Subcutaneous adipose tissue (tissue), 4 donors: ENCODE measurements around the gene PLPP3. TPM values are rescaled to one million over a fixed set of nuclear protein-coding genes. Genes with fewer than 3 reads are reported as not detected.

Source experiments
- total RNA-seq, 4 donors: library from RNA; depleted of rRNA; stranded (reverse); fragments of >200 nt; gene quantifications; one replicate each; pipeline ENCODE4 v1.1.0, GENCODE V29; 2016
- TF ChIP-seq, protein P1 (sequence below): fragments of 450-650 bp; IDR thresholded peaks from one replicate; pipeline ENCODE4 v1.5.1; 2016; ENCODE audit warnings: low read depth, mild to moderate bottlenecking, control low read depth, antibody characterized with exemption, moderate library complexity

Gene PLPP3
- total RNA-seq, 4 donors from 2014 or later, result 149 to 309 (median 238) TPM

DNA sequence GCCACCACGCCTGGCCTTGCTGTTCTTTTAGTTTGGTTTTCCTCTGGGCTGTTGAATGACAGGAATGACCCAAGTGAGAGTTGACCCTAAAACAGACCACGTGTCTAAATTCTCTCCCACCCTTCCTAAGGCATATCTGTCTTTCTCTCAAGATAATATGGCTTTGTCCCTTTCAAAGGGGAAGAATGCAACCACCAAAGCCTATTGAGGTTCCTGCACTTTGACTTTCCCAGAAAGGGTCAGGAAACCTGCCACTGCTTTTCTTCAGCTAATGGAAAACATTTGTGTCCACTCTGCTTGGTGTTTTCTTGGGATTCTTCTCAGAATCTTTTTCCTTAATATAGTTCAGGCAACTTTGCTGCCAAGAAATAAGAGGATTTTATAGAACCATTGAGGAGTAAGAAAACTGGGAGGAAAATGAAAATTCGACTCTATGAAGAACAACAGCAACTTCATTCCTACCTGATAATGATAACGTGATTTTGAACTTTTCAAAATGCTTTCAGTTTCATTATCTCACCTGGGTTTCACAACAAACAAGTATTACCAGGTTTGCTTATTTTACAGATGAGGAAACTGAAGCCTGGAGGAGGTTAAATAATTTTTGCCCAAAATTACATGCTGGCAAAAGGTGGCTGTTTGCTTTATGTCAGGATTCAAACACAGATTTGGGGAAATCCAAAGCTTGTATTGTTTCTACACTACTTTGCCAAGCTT, 6.9 kb downstream of the PLPP3 start:
- TF ChIP-seq, protein P1, sequence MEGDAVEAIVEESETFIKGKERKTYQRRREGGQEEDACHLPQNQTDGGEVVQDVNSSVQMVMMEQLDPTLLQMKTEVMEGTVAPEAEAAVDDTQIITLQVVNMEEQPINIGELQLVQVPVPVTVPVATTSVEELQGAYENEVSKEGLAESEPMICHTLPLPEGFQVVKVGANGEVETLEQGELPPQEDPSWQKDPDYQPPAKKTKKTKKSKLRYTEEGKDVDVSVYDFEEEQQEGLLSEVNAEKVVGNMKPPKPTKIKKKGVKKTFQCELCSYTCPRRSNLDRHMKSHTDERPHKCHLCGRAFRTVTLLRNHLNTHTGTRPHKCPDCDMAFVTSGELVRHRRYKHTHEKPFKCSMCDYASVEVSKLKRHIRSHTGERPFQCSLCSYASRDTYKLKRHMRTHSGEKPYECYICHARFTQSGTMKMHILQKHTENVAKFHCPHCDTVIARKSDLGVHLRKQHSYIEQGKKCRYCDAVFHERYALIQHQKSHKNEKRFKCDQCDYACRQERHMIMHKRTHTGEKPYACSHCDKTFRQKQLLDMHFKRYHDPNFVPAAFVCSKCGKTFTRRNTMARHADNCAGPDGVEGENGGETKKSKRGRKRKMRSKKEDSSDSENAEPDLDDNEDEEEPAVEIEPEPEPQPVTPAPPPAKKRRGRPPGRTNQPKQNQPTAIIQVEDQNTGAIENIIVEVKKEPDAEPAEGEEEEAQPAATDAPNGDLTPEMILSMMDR, result no peak

DNA sequence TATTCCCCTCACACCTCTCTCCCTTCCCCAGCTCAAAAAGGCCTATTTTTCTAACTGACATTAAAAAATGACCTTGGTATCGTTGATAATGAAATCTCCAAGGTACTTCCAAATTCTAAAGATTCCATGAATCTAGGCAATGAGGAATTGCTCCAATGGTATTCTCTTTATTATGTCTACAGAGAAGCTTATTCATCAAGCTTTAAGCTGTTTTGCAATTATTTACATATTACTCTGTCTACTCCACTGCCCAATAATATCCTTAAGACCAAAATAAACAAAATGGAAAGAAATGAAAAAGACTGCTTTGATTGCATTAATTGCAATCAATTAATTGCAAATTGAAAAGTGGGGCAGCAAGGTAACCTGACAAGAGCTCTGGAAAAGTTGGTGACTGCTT, 7.9 kb downstream of the PLPP3 start:
- TF ChIP-seq, protein P1, result no peak

- TF ChIP-seq, protein P1, result no peak
These were observed 8.4 kb downstream of the PLPP3 start for GRCh38 chr1:56570924-56571372.

GRCh38 chr1:56569661-56570060, 9.7 kb downstream of the PLPP3 start:
- TF ChIP-seq, protein P1, result no peak

DNA sequence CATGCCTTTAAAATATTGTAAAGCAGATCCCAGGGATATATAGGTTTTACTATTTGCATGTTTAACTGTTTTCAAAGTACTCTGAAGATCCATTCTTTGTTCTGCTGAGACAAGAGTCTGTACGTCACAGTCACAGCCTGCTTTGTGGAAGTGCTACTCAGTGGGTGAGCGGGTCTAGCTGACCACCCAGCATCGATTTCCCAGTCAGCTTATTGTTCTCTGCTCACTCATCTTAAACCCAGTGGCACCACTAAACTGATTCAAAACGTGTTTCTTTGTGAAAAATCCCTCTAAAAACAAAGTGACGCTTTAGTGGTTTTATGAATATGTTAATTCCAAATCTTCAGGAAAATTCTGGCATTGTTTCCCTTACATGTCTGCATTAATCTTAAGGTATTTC, 12.4 kb downstream of the PLPP3 start:
- TF ChIP-seq, protein P1, result no peak

- TF ChIP-seq, protein P1, result no peak
These were observed 13.2 kb downstream of the PLPP3 start for GRCh38 chr1:56566061-56566744.

- TF ChIP-seq, protein P1, result no peak
These were observed 14.7 kb downstream of the PLPP3 start for GRCh38 chr1:56564615-56565014.
